Endothelial cell of umbilical vein (primary cell): ENCODE measurements around the gene ADAMTS19. TPM values are rescaled to one million over a fixed set of nuclear protein-coding genes. Genes with fewer than 3 reads are reported as not detected.

Experiments used
- BruUV-seq: library from RNA; stranded (reverse); fragments of 400-500 nt; replicated peaks from 2 replicates; lab custom pipeline; 2021; lab: Mats Ljungman, UMichigan
- CTCF ChIA-PET: fragments of 300-600, 350-600 bp; sonication (Branson Sonifier 250); formaldehyde crosslinking; loops from one replicate; lab custom pipeline; 2021; ENCODE audit warnings: antibody characterized with exemption, inconsistent platforms; lab: Charles Lee
- POLR2A ChIA-PET: fragments of 300-600, 350-600 bp; sonication (Branson Sonifier 250); formaldehyde crosslinking; loops from one replicate; lab custom pipeline; 2021; ENCODE audit warnings: antibody characterized with exemption, inconsistent platforms; lab: Charles Lee
- DNase-seq: peaks from one replicate; pipeline ENCODE4 v3.0.0-alpha.2; 2011; ENCODE audit warnings: low read depth, low spot score
- FAIRE-seq: peaks from 2 replicates; lab custom pipeline; 2011; peaks lifted over from hg19 to GRCh38; lab: Jason Lieb, UNC
- H2AFZ ChIP-seq: 2 replicates; pipeline ENCODE4 v1.6.0; 2012; ENCODE audit warnings: low read depth, low read length, control low read depth, inconsistent platforms
- H3K27ac ChIP-seq: 2 replicates; pipeline ENCODE4 v1.5.1; 2011; ENCODE audit warnings: low read depth, mild to moderate bottlenecking, control low read depth, low read length, moderate library complexity; ENCODE audit not compliant: insufficient read depth
- H3K27me3 ChIP-seq, 2 experiments: 2 replicates each; pipeline versions ENCODE4 v1.6.0 to v1.6.1; 2011; ENCODE audit warnings: low read length in 2 of 2, mixed read lengths in 1 of 2; ENCODE audit not compliant: control insufficient read depth in 2 of 2, insufficient read depth in 2 of 2
- H3K36me3 ChIP-seq, 2 experiments: 2 replicates in 1 of 2; 3 replicates in 1 of 2; pipeline ENCODE4 v1.5.1; 2011; ENCODE audit warnings: low read length in 2 of 2, mild to moderate bottlenecking in 1 of 2, moderate library complexity in 1 of 2; ENCODE audit not compliant: control insufficient read depth in 2 of 2, insufficient read depth in 2 of 2; ENCODE audit errors: extremely low read depth in 1 of 2
- H3K4me1 ChIP-seq: 3 replicates; pipeline ENCODE4 v1.5.1; 2011; ENCODE audit warnings: mild to moderate bottlenecking, low read length; ENCODE audit not compliant: control insufficient read depth, insufficient read depth; ENCODE audit errors: extremely low read depth
- H3K4me2 ChIP-seq: 2 replicates; pipeline ENCODE4 v1.6.1; 2011; ENCODE audit warnings: low read length, control low read depth, mixed read lengths; ENCODE audit not compliant: insufficient read depth
- H3K4me3 ChIP-seq, 3 experiments: fragments of 200-600 bp in 1 of 3; sonication (generic), shearing (Covaris generic) in 1 of 3; replicated peaks in 1 of 3; 2 replicates each; pipeline ENCODE4 v1.5.1; 2011 to 2016; ENCODE audit warnings: control low read depth in 3 of 3, low read length in 3 of 3, mild to moderate bottlenecking in 2 of 3, inconsistent platforms in 1 of 3, low read depth in 1 of 3, moderate library complexity in 1 of 3; ENCODE audit not compliant: insufficient read depth in 1 of 3
- H3K79me2 ChIP-seq: 2 replicates; pipeline ENCODE4 v1.6.0; 2012; ENCODE audit warnings: low read length, inconsistent platforms; ENCODE audit not compliant: control insufficient read depth, insufficient read depth
- H3K9ac ChIP-seq: replicated peaks from 2 replicates; pipeline ENCODE3; 2011; ENCODE audit warnings: low read length, control low read depth; ENCODE audit not compliant: insufficient read depth; ENCODE audit errors: extremely low read depth
- H3K9me1 ChIP-seq: replicated peaks from 3 replicates; pipeline ENCODE4 v1.6.0; 2011; ENCODE audit warnings: mild to moderate bottlenecking, low read length; ENCODE audit not compliant: control insufficient read depth, insufficient read depth; ENCODE audit errors: extremely low read depth
- H3K9me3 ChIP-seq: replicated peaks from 2 replicates; pipeline ENCODE4 v1.5.1; 2012; ENCODE audit warnings: low read length, inconsistent platforms; ENCODE audit not compliant: control insufficient read depth, insufficient read depth
- H4K20me1 ChIP-seq: replicated peaks from 2 replicates; pipeline ENCODE3; 2011; ENCODE audit warnings: mild to moderate bottlenecking, low read length; ENCODE audit not compliant: control insufficient read depth, insufficient read depth; ENCODE audit errors: extremely low read depth
- EZH2 ChIP-seq: IDR thresholded peaks from 2 replicates; pipeline ENCODE4 v1.6.1; 2012; ENCODE audit warnings: borderline replicate concordance, low read depth, mild to moderate bottlenecking, moderate library complexity, low read length, inconsistent platforms; ENCODE audit not compliant: severe bottlenecking
- FOS ChIP-seq: IDR thresholded peaks from 2 replicates; pipeline ENCODE4 v1.6.1; 2011; ENCODE audit warnings: mild to moderate bottlenecking, low read length, moderate library complexity, borderline replicate concordance; ENCODE audit not compliant: insufficient read depth
- GATA2 ChIP-seq: IDR thresholded peaks from 2 replicates; pipeline ENCODE4 v1.7.0; 2011; ENCODE audit warnings: low read depth, mild to moderate bottlenecking, moderate library complexity, mixed read lengths, low read length; ENCODE audit not compliant: insufficient read length, insufficient read depth
- JUN ChIP-seq: IDR thresholded peaks from 2 replicates; pipeline ENCODE4 v1.6.1; 2011; ENCODE audit warnings: borderline replicate concordance, low read depth; ENCODE audit not compliant: insufficient read length, insufficient read depth
- MYC ChIP-seq: IDR thresholded peaks from one replicate; pipeline ENCODE4 v1.6.1; 2011; ENCODE audit warnings: mild to moderate bottlenecking, low read depth, low read length
- POLR2A ChIP-seq: IDR thresholded peaks from 2 replicates; pipeline ENCODE4 v1.6.1; 2012; ENCODE audit warnings: low read depth, mild to moderate bottlenecking, control low read depth, low read length
- POLR2AphosphoS5 ChIP-seq: IDR thresholded peaks from 2 replicates; pipeline ENCODE4 v1.6.1; 2012; ENCODE audit warnings: low read depth, mild to moderate bottlenecking, control low read depth, low read length, moderate library complexity; ENCODE audit not compliant: insufficient read depth
- dilution Hi-C: fragments of 300-500 bp; cut with MboI; formaldehyde crosslinking; loops from one replicate; pipeline ENCODE4 v1.15.0; 2019; ENCODE audit warnings: low sequenced_read_pairs; ENCODE audit not compliant: extremely low pct_ligation_motif_present
- intact Hi-C: fragments of 100-400 bp; cut with micrococcal nuclease; formaldehyde crosslinking; loops from one replicate; pipeline ENCODE4 v1.10.0; 2022
- polyA plus RNA-seq, 4 experiments: library from polyadenylated mRNA; depleted of rRNA in 3 of 4; stranded (reverse) in 3 of 4; unstranded in 1 of 4; fragments of >200 nt; gene quantifications; 2 replicates each; pipeline versions ENCODE4 v1.2.1 to v1.2.3, GENCODE V29; 2011 to 2012; ENCODE audit warnings: missing spikeins in 1 of 4
- total RNA-seq: library from RNA; stranded (reverse); gene quantifications from 2 replicates; pipeline ENCODE4 v1.2.3, GENCODE V29; 2021
- TF ChIP-seq, protein P1 (sequence below): IDR thresholded peaks from 2 replicates; pipeline ENCODE4 v1.6.1; 2011; ENCODE audit not compliant: insufficient read depth, insufficient read length
- TF ChIP-seq, protein P2 (sequence below), 2 donors: IDR thresholded peaks; 1 replicate in 1 of 2; 2 replicates in 1 of 2; pipeline ENCODE4 v1.5.1; 2011; ENCODE audit warnings: low read length in 2 of 2, mild to moderate bottlenecking in 2 of 2, moderate library complexity in 2 of 2, control low read depth in 1 of 2, inconsistent platforms in 1 of 2, low read depth in 1 of 2; ENCODE audit not compliant: insufficient read depth in 1 of 2; ENCODE audit errors: extremely low read depth in 1 of 2

ADAMTS19 gene
- total and polyA plus RNA-seq, 2 donors (not counting 3 experiments of a cell fraction or from before 2014, with no cell fraction given): not detected

DNA sequence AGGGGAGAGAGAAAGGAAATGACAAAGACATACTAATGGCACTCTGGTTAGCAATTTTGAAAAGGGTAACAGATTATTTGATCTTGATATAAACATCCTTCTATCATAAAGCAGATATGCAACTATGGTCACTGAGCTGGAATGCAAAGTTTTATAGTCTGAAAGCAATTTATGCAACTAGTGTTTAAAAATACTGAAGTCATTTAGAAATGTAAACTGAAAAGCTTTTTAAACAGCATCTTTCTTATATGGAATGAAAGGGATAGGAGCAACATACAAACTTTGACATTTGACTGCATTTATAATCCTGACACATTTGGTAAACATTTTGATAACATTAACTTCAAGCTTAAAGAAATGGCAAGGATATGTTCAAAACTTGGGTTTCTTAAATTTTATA, 28.7 kb upstream of the ADAMTS19 start:
- CTCF ChIA-PET: no interaction called here
- POLR2A ChIA-PET: no interaction called here
- Histone ChIP-seq H3K9me1 (no peaks in the 10 kb centered on the region), H3K9ac (no peak overlapping the region), H3K36me3 (no peaks in the 10 kb centered on the region), H3K4me1 (no peaks in the 10 kb centered on the region), H4K20me1 (no peaks in the 10 kb centered on the region), H3K27ac (no peak overlapping the region), H3K79me2 (no peaks in the 10 kb centered on the region), H3K4me2 (no peak overlapping the region), H3K27me3 (no peaks in the 10 kb centered on the region), H2AFZ (no peak overlapping the region), H3K4me3 (no peak overlapping the region), H3K9me3 (no peaks in the 10 kb centered on the region)
- TF ChIP-seq POLR2A: no peak
- TF ChIP-seq JUN: no peak
- no peak for TF ChIP-seq GATA2
- TF ChIP-seq EZH2: no peak
- TF ChIP-seq, protein P1, sequence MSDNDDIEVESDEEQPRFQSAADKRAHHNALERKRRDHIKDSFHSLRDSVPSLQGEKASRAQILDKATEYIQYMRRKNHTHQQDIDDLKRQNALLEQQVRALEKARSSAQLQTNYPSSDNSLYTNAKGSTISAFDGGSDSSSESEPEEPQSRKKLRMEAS: no peak
- no peak for TF ChIP-seq FOS
- no peak for DNase-seq
- FAIRE-seq: no peak
- dilution Hi-C loops: no loop called here
- BruUV-seq: no TSS peak
- intact Hi-C loops: no loop called here

DNA sequence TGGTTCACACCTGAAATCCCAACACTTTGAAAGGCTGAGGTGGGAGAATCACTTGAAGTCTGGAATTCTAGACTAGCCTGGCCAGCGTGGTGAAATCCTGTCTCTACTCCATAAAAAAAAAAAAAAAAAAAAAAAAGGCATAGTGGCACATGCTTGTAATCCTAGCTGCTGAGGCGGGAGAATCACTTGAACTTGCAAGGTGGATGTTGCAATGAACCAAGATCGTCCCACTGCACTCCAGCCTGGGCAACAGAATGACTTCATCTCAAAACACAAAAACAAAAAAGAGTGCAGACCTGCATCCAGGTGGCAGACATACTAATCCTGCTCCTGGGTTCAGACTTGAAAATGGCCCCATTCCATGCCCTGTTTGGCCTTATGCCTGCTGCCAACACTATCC, 21.8 kb upstream of the ADAMTS19 start:
- ChIA-PET CTCF (no interaction called here), POLR2A (no interaction called here)
- Histone ChIP-seq H2AFZ (no peak overlapping the region), H3K4me2 (no peak overlapping the region), H3K4me3 (no peak overlapping the region), H3K79me2 (no peaks in the 10 kb centered on the region), H3K4me1 (no peaks in the 10 kb centered on the region), H4K20me1 (no peaks in the 10 kb centered on the region), H3K27ac (no peak overlapping the region), H3K9me1 (no peaks in the 10 kb centered on the region), H3K9ac (no peak overlapping the region), H3K36me3 (no peaks in the 10 kb centered on the region), H3K9me3 (no peaks in the 10 kb centered on the region), H3K27me3 (no peaks in the 10 kb centered on the region)
- no TSS peak for BruUV-seq
- intact Hi-C loops (no loop called here), dilution Hi-C loops (no loop called here)
- DNase-seq: no peak
- FAIRE-seq: no peak
- TF ChIP-seq, protein P2, sequence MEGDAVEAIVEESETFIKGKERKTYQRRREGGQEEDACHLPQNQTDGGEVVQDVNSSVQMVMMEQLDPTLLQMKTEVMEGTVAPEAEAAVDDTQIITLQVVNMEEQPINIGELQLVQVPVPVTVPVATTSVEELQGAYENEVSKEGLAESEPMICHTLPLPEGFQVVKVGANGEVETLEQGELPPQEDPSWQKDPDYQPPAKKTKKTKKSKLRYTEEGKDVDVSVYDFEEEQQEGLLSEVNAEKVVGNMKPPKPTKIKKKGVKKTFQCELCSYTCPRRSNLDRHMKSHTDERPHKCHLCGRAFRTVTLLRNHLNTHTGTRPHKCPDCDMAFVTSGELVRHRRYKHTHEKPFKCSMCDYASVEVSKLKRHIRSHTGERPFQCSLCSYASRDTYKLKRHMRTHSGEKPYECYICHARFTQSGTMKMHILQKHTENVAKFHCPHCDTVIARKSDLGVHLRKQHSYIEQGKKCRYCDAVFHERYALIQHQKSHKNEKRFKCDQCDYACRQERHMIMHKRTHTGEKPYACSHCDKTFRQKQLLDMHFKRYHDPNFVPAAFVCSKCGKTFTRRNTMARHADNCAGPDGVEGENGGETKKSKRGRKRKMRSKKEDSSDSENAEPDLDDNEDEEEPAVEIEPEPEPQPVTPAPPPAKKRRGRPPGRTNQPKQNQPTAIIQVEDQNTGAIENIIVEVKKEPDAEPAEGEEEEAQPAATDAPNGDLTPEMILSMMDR (IDR thresholded peaks at IDR 0.05; ENCODE audit: extremely low read depth in 1 of 2, insufficient read depth in 1 of 2, low read depth in 1 of 2, low read length in 2 of 2): no peak
- TF ChIP-seq, protein P1: no peak
- no peak for TF ChIP-seq POLR2A
- TF ChIP-seq FOS: no peak
- no peak for TF ChIP-seq MYC
- no peak for TF ChIP-seq GATA2
- no peak for TF ChIP-seq POLR2AphosphoS5
- no peak for TF ChIP-seq JUN
- TF ChIP-seq EZH2: no peak
